ENCODE measurements around the gene FLNB. TPM values are rescaled to one million over a fixed set of nuclear protein-coding genes. Genes with fewer than 3 reads are reported as not detected.

The FLNB gene
- total RNA-seq, 1 experiment from 2014 or later: 309 TPM

DNA sequence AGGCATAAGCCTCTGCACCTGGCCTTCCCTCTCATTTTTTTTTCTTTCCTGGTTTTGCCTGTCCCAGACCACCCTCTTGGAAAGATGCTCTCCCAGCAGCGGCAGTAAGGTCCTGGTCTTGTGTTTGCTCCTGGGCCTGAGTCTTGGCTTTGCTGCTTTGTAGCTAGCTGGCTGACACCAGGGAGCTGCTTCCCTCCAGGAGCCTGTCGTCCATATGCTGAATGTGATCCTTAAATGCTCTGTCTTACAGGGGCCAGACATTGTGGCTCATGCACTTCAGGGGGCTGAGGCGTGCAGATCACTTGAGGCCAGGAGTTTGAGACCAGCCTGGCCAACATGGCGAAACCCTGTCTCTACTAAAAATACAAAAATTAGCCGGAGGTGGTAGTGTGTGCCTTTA is 17.2 kb downstream of the FLNB start:
- ATAC-seq (peak; percentile 32; the same call in 1 of the 2 replicates), DNase-seq (ENCODE audit: low read depth, low spot score) (no peak)
- no peak for TF ChIP-seq POLR2AphosphoS5 (IDR thresholded peaks at IDR 0.05; ENCODE audit: low read depth, low read length)
- TF ChIP-seq TCF7L2 (IDR thresholded peaks at IDR 0.05; ENCODE audit: low read depth, low read length): no peak
- no peak for TF ChIP-seq REST (IDR thresholded peaks at IDR 0.05; ENCODE audit: insufficient read depth in 1 of 2, low read depth in 2 of 2, low read length in 1 of 2)
- no peak for TF ChIP-seq CTCF (IDR thresholded peaks at IDR 0.05)
- TF ChIP-seq SIN3A (IDR thresholded peaks at IDR 0.05; ENCODE audit: borderline replicate concordance, insufficient read depth, low read depth, low read length): no peak
- Histone ChIP-seq H3K9me3 (ENCODE audit: control insufficient read depth, insufficient read depth, low read depth, low read length) (no peaks in the 10 kb centered on the region), H3K4me1 (ENCODE audit: control insufficient read depth, insufficient read depth, low read length) (peaks cover 83% of the 10 kb centered on the region), H3K27me3 (ENCODE audit: control insufficient read depth, insufficient read depth, low read length) (no peaks in the 10 kb centered on the region), H3K36me3 (ENCODE audit: control insufficient read depth, insufficient read depth, low read length) (no peaks in the 10 kb centered on the region), H3K4me3 (ENCODE audit: low read depth in 2 of 2, low read length in 2 of 2) (peak overlapping the region in 1 of 2 experiments; percentile 6; a peak in 1 of 4 replicates), H3K27ac (ENCODE audit: low read length) (peak overlapping the region; percentile 75)
- POLR2A ChIA-PET: interaction anchor here (0.6 kb wide), 1 partner anchor 187 kb away, joined by 5 read pairs; no protein-coding TSS in a partner anchor
- intact Hi-C loops (cut with micrococcal nuclease; ENCODE audit: unreplicated experiment) (no loop called here), in situ Hi-C loops (cut with HindIII; ENCODE audit: low pct_unique_long_range_greater_than_20kb, low sequenced_read_pairs) (no loop called here)
- CTCF ChIA-PET: no interaction called here
- BruUV-seq (replicated peaks): no TSS peak

GRCh38 chr3:58025837-58026569 is 17.8 kb downstream of the FLNB start:
- in situ Hi-C loops (cut with HindIII; ENCODE audit: low pct_unique_long_range_greater_than_20kb, low sequenced_read_pairs): no loop called here
- no peak for DNase-seq (ENCODE audit: low read depth, low spot score)

More at GRCh38 chr3:58025837-58026569, 17.8 kb downstream of the FLNB start:
- intact Hi-C loops (cut with micrococcal nuclease; ENCODE audit: unreplicated experiment): no loop called here
- no peaks in the 10 kb centered on the region for H3K27me3 ChIP-seq (ENCODE audit: control insufficient read depth, insufficient read depth, low read length)
- H3K36me3 ChIP-seq (ENCODE audit: control insufficient read depth, insufficient read depth, low read length): no peaks in the 10 kb centered on the region
- ChIA-PET POLR2A (no interaction called here), CTCF (interaction anchor here (0.6 kb wide), 1 partner anchor 211 kb away, joined by 14 read pairs; the partner anchor contains the start of gene ABHD6)
- peaks cover 77% of the 10 kb centered on the region for H3K4me1 ChIP-seq (ENCODE audit: control insufficient read depth, insufficient read depth, low read length)
- H3K9me3 ChIP-seq (ENCODE audit: control insufficient read depth, insufficient read depth, low read depth, low read length): no peaks in the 10 kb centered on the region
- TF ChIP-seq REST (IDR thresholded peaks at IDR 0.05; ENCODE audit: insufficient read depth in 1 of 2, low read depth in 2 of 2, low read length in 1 of 2) (no peak), TCF7L2 (IDR thresholded peaks at IDR 0.05; ENCODE audit: low read depth, low read length) (0 out of 2 replicates have a peak, but pooled peaks have one; percentile 38)
- BruUV-seq (replicated peaks): no TSS peak
- peak overlapping the region in 1 of 2 experiments; percentile 32; a peak in 2 of 4 replicates for H3K4me3 ChIP-seq (ENCODE audit: low read depth in 2 of 2, low read length in 2 of 2)
- peak; percentile 68 for ATAC-seq
- peak overlapping the region; percentile 75 for H3K27ac ChIP-seq (ENCODE audit: low read length)

Measured in Panc1 (cell line).